Subcutaneous abdominal adipose tissue (tissue), 5 donors: ENCODE results near the gene SHISA3.
A peak's percentile ranks its signal among the peaks of the same experiment; 100 is the strongest.

Experiments
- H3K27ac ChIP-seq: one replicate; pipeline ENCODE4 v1.7.0; 2013; ENCODE audit warnings: low read depth, mild to moderate bottlenecking, inconsistent platforms, low read length, moderate library complexity
- H3K27me3 ChIP-seq, 5 donors: one replicate each; pipeline ENCODE4 v1.7.0; 2013; ENCODE audit warnings: low read length in 5 of 5, inconsistent platforms in 1 of 5; ENCODE audit not compliant: control insufficient read depth in 5 of 5, insufficient read depth in 4 of 5
- H3K36me3 ChIP-seq, 5 donors: one replicate each; pipeline ENCODE4 v1.7.0; 2013; ENCODE audit warnings: low read length in 5 of 5; ENCODE audit not compliant: control insufficient read depth in 5 of 5, insufficient read depth in 5 of 5
- H3K4me1 ChIP-seq, 5 donors: one replicate each; pipeline ENCODE4 v1.7.0; 2013; ENCODE audit warnings: low read length in 5 of 5, mild to moderate bottlenecking in 3 of 5, moderate library complexity in 1 of 5; ENCODE audit not compliant: control insufficient read depth in 5 of 5, insufficient read depth in 5 of 5
- H3K4me3 ChIP-seq, 5 donors: one replicate each; pipeline ENCODE4 v1.7.0; 2013; ENCODE audit warnings: low read length in 5 of 5, low read depth in 1 of 5
- H3K9ac ChIP-seq, 5 donors: one replicate each; pipeline ENCODE4 v1.7.0; 2013; ENCODE audit warnings: low read length in 5 of 5, mild to moderate bottlenecking in 4 of 5, moderate library complexity in 3 of 5
- H3K9me3 ChIP-seq, 5 donors: one replicate each; pipeline ENCODE4 v1.7.0; 2013; ENCODE audit warnings: low read length in 5 of 5; ENCODE audit not compliant: control insufficient read depth in 5 of 5
- donor health status: healthy.
- donor health status: healthy.
- donor health status: healthy.
- donor health status: healthy.
- donor health status: healthy.

The SHISA3 gene

GRCh38 chr4:42396752-42397634, at the start of gene SHISA3:
SHISA3 (plus strand) TSS chr4:42397488; CDS start chr4:42398057, 569 bp downstream.
- Histone ChIP-seq H3K4me1 (peaks cover 0 to 32% (median 24%) of the 10 kb centered on the region in 5 donors), H3K4me3 (peak within 1 kb of the TSS; percentile 59 to 73 (median 68)), H3K36me3 (no peaks in the 10 kb centered on the region), H3K27me3 (peaks cover 18 to 43% (median 27%) of the 10 kb centered on the region in 5 donors), H3K27ac (no peak within 1 kb of the TSS), H3K9ac (peak within 1 kb of the TSS in 1 of 5 donors; percentile 43), H3K9me3 (no peaks in the 10 kb centered on the region)

DNA sequence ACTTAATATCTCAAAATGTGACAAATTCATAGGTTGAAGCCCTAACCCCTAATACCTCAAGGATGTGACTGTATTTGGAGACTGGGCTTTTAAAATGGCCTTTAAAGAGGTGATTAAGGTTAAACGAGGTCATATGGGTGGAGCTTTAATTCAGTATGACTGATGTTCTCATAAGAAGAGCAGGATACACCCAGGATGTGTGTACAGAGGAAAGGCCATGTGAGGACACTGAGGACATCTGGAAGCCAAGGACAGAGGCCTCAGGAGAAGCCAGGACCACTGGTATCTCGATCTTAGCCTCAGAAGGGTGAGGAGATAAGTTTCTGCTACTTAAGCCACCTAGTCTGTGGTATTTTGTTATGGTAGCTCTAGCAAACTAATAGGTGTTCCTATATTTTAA, 49.0 kb upstream of the SHISA3 start:
- no peaks in the 10 kb centered on the region for H3K9me3 ChIP-seq
- H3K27ac ChIP-seq = no peak overlapping the region
- H3K4me1 ChIP-seq = peaks cover 0 to 9% (median 0%) of the 10 kb centered on the region in 5 donors
- peaks cover 0 to 2% (median 0%) of the 10 kb centered on the region in 5 donors for H3K27me3 ChIP-seq
- no peaks in the 10 kb centered on the region for H3K36me3 ChIP-seq
- H3K4me3 ChIP-seq = no peak overlapping the region
- no peak overlapping the region for H3K9ac ChIP-seq

DNA sequence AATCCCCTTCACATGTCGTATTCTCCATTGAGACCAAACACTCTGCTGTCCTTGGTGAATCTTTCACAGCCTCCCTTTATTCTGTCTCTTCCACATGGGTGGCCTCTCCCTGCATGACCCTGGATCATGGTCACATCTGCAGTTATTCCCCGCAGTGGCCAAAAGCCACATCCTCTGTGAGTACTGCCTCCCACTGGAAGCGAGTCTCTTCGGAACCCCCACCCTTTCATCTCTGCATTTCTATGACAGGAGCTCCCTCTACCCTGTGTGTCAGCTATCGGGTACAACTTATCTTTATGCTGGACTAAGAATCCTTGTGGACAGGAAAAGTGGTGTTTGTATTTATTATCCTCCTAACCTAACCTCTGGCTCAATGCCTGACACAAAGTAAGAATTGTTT, 48.6 kb upstream of the SHISA3 start:
- Histone ChIP-seq H3K4me3 (no peak overlapping the region), H3K27ac (no peak overlapping the region), H3K9me3 (no peaks in the 10 kb centered on the region)

DNA sequence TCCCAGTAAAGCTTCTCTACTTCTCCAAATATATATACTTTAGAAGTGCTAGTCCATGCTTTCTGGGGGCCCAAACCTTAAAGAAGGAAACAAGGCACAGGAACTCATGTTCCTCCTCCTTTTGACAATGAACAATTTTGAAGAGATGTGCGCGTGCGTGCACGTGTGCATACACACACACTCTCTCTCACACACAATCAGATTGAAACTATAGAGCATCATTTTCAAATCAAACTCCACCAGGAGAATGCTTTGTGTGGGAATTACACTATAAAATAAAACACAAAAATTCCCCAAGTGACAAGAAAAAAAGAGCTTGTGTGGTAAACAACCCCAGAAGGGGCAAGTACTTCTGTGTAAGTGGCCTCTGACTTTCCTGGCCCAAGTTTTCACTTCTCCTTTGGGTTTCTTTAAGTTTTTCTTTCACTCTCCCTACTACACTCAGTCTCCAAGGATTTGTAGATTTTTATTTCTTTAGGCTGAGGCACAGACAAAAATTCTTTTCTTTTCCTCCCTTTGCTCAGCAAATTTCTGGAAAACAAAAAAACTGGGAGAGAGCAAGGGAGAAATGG, 46.6 kb upstream of the SHISA3 start:
- Histone ChIP-seq H3K27ac (no peak overlapping the region), H3K4me3 (no peak overlapping the region), H3K9ac (no peak overlapping the region), H3K4me1 (peaks cover 0 to 9% (median 0%) of the 10 kb centered on the region in 5 donors), H3K36me3 (no peaks in the 10 kb centered on the region), H3K9me3 (no peaks in the 10 kb centered on the region), H3K27me3 (peaks cover 0 to 3% (median 0%) of the 10 kb centered on the region in 5 donors)

More for the DNA sequence above, 48.6 kb upstream of the SHISA3 start:
- Histone ChIP-seq H3K9ac (no peak overlapping the region), H3K4me1 (peaks cover 0 to 9% (median 0%) of the 10 kb centered on the region in 5 donors), H3K27me3 (peaks cover 0 to 2% (median 0%) of the 10 kb centered on the region in 5 donors), H3K36me3 (no peaks in the 10 kb centered on the region)

DNA sequence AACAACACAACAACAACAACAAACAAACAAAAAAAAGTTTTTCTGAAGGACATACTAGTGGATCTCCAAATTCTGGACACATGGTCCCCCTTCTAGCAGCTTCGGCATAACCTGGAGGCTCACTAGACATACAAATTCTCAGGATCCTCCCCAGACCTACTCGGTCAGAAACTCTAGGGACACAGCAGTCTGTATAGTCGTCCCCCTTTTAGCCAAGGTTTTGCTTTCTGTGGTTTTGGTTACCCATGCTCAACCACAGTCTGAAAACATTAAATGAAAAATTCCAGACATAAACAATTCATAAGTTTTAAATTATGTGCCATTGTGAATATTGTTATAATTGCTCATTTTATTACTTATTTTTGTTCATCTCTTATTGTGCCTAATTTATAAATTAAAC, 45.2 kb upstream of the SHISA3 start:
- no peak overlapping the region for H3K4me3 ChIP-seq
- no peak overlapping the region for H3K27ac ChIP-seq
- H3K4me1 ChIP-seq = peaks cover 0 to 9% (median 0%) of the 10 kb centered on the region in 5 donors
- no peak overlapping the region for H3K9ac ChIP-seq
- H3K36me3 ChIP-seq = no peaks in the 10 kb centered on the region
- H3K9me3 ChIP-seq = no peaks in the 10 kb centered on the region
- H3K27me3 ChIP-seq = peaks cover 0 to 6% (median 0%) of the 10 kb centered on the region in 5 donors

DNA sequence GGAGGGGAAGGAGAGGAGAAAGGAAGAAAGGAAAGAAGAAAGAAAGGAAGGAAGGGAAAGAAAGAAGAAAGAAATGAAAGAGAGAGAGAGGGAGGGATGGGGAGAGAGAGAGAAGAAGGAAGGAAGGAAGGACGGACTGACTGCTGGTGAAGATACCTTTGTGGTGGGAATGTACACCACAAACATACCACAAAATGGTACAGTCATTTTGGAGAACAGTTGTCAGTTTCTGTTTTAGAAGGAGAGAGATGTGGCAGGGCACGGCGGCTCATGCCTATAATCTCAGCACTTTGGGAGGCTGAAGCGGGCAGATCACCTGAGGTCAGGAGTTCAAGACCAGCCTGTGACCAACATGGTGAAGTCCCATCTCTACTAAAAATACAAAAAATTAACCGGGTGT, 40.0 kb upstream of the SHISA3 start:
- Histone ChIP-seq H3K9ac (no peak overlapping the region), H3K4me3 (no peak overlapping the region), H3K4me1 (peaks cover 0 to 7% (median 0%) of the 10 kb centered on the region in 5 donors), H3K36me3 (no peaks in the 10 kb centered on the region), H3K27me3 (peaks cover 0 to 4% (median 0%) of the 10 kb centered on the region in 5 donors), H3K9me3 (no peaks in the 10 kb centered on the region), H3K27ac (no peak overlapping the region)

DNA sequence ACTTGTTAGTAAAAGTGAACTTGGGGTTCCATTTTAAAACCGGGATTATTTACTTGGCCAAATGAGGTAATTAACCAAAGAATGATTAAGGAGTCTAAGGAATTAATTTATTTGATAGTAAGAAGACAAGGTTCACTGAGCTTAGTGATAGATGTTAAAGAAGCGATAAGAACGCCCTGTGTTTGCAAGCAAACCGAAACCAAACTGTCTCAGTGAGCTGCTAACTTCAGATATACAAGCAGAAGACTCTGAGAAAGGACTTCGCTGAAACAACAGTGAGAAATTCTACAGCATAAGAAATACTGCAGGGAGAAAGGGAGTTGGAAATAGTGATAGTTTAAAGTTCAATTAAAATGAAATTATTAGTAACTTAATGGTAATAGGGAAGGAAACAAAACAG, 37.6 kb upstream of the SHISA3 start:
- Histone ChIP-seq H3K4me3 (peak overlapping the region; percentile 8 to 41 (median 23)), H3K9ac (peak overlapping the region in 3 of 5 donors; percentile 2 to 54 (median 11)), H3K9me3 (no peaks in the 10 kb centered on the region), H3K36me3 (no peaks in the 10 kb centered on the region), H3K4me1 (peaks cover 0 to 7% (median 0%) of the 10 kb centered on the region in 5 donors), H3K27ac (no peak overlapping the region), H3K27me3 (peaks cover 0 to 4% (median 0%) of the 10 kb centered on the region in 5 donors)

GRCh38 chr4:42360256-42360669, 37.0 kb upstream of the SHISA3 start:
- Histone ChIP-seq H3K9ac (peak overlapping the region in 2 of 5 donors; percentile 11 to 54), H3K4me1 (peaks cover 0 to 7% (median 0%) of the 10 kb centered on the region in 5 donors), H3K27me3 (peaks cover 0 to 4% (median 0%) of the 10 kb centered on the region in 5 donors), H3K27ac (no peak overlapping the region), H3K9me3 (no peaks in the 10 kb centered on the region), H3K36me3 (no peaks in the 10 kb centered on the region), H3K4me3 (peak overlapping the region in 3 of 5 donors; percentile 8 to 41 (median 40))

- H3K9ac ChIP-seq = no peak overlapping the region
- no peak overlapping the region for H3K27ac ChIP-seq
- no peaks in the 10 kb centered on the region for H3K36me3 ChIP-seq
- H3K9me3 ChIP-seq = no peaks in the 10 kb centered on the region
- peaks cover 0 to 7% (median 0%) of the 10 kb centered on the region in 5 donors for H3K4me1 ChIP-seq
- H3K27me3 ChIP-seq = no peaks in the 10 kb centered on the region
- no peak overlapping the region for H3K4me3 ChIP-seq
Observed at GRCh38 chr4:42361456-42361855, 35.8 kb upstream of the SHISA3 start.

- Histone ChIP-seq H3K27me3 (no peaks in the 10 kb centered on the region), H3K9ac (no peak overlapping the region), H3K27ac (no peak overlapping the region), H3K36me3 (no peaks in the 10 kb centered on the region), H3K4me3 (no peak overlapping the region), H3K4me1 (peaks cover 0 to 7% (median 0%) of the 10 kb centered on the region in 5 donors), H3K9me3 (no peaks in the 10 kb centered on the region)
Observed at GRCh38 chr4:42362591-42362990, 34.7 kb upstream of the SHISA3 start.
